GM12878 (cell line): ENCODE data around the gene RCN2.

Experiments
- ASH2L ChIP-seq: fragments of 300-600, 200-600 bp; sonication (generic); IDR thresholded peaks from 2 replicates; pipeline ENCODE4 v1.6.1; 2017; ENCODE audit warnings: low read depth, mild to moderate bottlenecking, borderline replicate concordance
- CTCF ChIP-seq, 3 experiments: IDR thresholded peaks in 2 of 3; conservative IDR thresholded peaks in 1 of 3; 2 replicates each; pipeline ENCODE4 v1.5.1; 2011; ENCODE audit warnings: low read depth in 3 of 3, low read length in 3 of 3, mild to moderate bottlenecking in 3 of 3, control low read depth in 2 of 3, moderate library complexity in 2 of 3, inconsistent platforms in 1 of 3, mixed read lengths in 1 of 3; ENCODE audit not compliant: control insufficient read depth in 2 of 3, insufficient read depth in 1 of 3; ENCODE audit errors: extremely low read depth in 1 of 3
- FOXM1 ChIP-seq: IDR thresholded peaks from 2 replicates; pipeline ENCODE4 v1.6.1; 2012; ENCODE audit warnings: low read depth, mild to moderate bottlenecking, inconsistent platforms, low read length, moderate library complexity
- POLR2A ChIP-seq: IDR thresholded peaks from 2 replicates; pipeline ENCODE4 v1.6.1; 2011; ENCODE audit warnings: low read depth, mild to moderate bottlenecking, low read length
- POLR2AphosphoS5 ChIP-seq: IDR thresholded peaks from 2 replicates; pipeline ENCODE4 v1.6.1; 2011; ENCODE audit warnings: mild to moderate bottlenecking, low read length, inconsistent platforms
- RCOR1 ChIP-seq: conservative IDR thresholded peaks from 2 replicates; pipeline ENCODE4 v1.6.1; 2012; ENCODE audit warnings: low read depth, low read length, improper control_type of control experiment
- SUPT20H ChIP-seq: IDR thresholded peaks from 2 replicates; pipeline ENCODE4 v1.6.1; 2011; ENCODE audit warnings: low read depth, mild to moderate bottlenecking, low read length, moderate library complexity, borderline replicate concordance; ENCODE audit not compliant: control insufficient read depth
- TCF3 ChIP-seq: IDR thresholded peaks from 2 replicates; pipeline ENCODE4 v1.6.1; 2012; ENCODE audit warnings: low read depth, mild to moderate bottlenecking, low read length, borderline replicate concordance; ENCODE audit not compliant: insufficient read depth
- YY1 ChIP-seq: IDR thresholded peaks from 2 replicates; pipeline ENCODE4 v1.6.1; 2011; ENCODE audit warnings: low read depth, mild to moderate bottlenecking, low read length
- ZNF622 ChIP-seq: fragments of 450-650 bp; IDR thresholded peaks from 2 replicates; pipeline ENCODE4 v1.6.1; 2017; ENCODE audit warnings: mild to moderate bottlenecking, inconsistent platforms

GRCh38 chr15:76982756-76983155 is 51.2 kb downstream of the RCN2 start:
- TF ChIP-seq POLR2A, result no peak
- no peak for TF ChIP-seq CTCF (IDR thresholded peaks at IDR 0.05 in 2 of 3, conservative IDR thresholded peaks at IDR 0.05 in 1 of 3; ENCODE audit: control insufficient read depth in 2 of 3, extremely low read depth in 1 of 3, insufficient read depth in 1 of 3, low read depth in 3 of 3, low read length in 3 of 3)
- TF ChIP-seq TCF3, result no peak
- no peak for TF ChIP-seq POLR2AphosphoS5
- TF ChIP-seq YY1, result no peak
- no peak for TF ChIP-seq ASH2L
- no peak for TF ChIP-seq FOXM1
- TF ChIP-seq SUPT20H, result no peak
- no peak for TF ChIP-seq ZNF622
- TF ChIP-seq RCOR1, result no peak
